ENCODE results near the gene STAG1.
A peak's percentile ranks its signal among the peaks of the same experiment; 100 is the strongest.
"Not testable (repeated sequence)": the region's sequence is repeated elsewhere in the genome, so short reads cannot be mapped to it uniquely, and the experiment has no call there.

The STAG1 gene

GRCh38 chr3:136740351-136740958 lies 11.7 kb downstream of the STAG1 start:
- TF ChIP-seq, protein P1, sequence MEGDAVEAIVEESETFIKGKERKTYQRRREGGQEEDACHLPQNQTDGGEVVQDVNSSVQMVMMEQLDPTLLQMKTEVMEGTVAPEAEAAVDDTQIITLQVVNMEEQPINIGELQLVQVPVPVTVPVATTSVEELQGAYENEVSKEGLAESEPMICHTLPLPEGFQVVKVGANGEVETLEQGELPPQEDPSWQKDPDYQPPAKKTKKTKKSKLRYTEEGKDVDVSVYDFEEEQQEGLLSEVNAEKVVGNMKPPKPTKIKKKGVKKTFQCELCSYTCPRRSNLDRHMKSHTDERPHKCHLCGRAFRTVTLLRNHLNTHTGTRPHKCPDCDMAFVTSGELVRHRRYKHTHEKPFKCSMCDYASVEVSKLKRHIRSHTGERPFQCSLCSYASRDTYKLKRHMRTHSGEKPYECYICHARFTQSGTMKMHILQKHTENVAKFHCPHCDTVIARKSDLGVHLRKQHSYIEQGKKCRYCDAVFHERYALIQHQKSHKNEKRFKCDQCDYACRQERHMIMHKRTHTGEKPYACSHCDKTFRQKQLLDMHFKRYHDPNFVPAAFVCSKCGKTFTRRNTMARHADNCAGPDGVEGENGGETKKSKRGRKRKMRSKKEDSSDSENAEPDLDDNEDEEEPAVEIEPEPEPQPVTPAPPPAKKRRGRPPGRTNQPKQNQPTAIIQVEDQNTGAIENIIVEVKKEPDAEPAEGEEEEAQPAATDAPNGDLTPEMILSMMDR (IDR thresholded peaks at IDR 0.05; ENCODE audit: insufficient read depth, low read length, poor library complexity, severe bottlenecking) = no peak
- no peaks in the 10 kb centered on the region; the same call in 1 of the 2 replicates for H3K36me3 ChIP-seq (ENCODE audit: control insufficient read depth, insufficient read depth, low read length)
- no peaks in the 10 kb centered on the region for H3K27me3 ChIP-seq (replicated peaks; ENCODE audit: control insufficient read depth, insufficient read depth, low read length)
- no peak for DNase-seq (ENCODE audit: extremely low read depth, insufficient read length)
- no peak overlapping the region for H3K4me3 ChIP-seq (replicated peaks; ENCODE audit: low read depth, low read length)

- not testable (repeated sequence) for H3K27me3 ChIP-seq (replicated peaks; ENCODE audit: control insufficient read depth, insufficient read depth, low read length); H3K4me3 ChIP-seq (replicated peaks; ENCODE audit: low read depth, low read length); DNase-seq (ENCODE audit: extremely low read depth, insufficient read length); H3K36me3 ChIP-seq (ENCODE audit: control insufficient read depth, insufficient read depth, low read length)
Measured at GRCh38 chr3:136736950-136737349, 15.2 kb downstream of the STAG1 start.

DNA sequence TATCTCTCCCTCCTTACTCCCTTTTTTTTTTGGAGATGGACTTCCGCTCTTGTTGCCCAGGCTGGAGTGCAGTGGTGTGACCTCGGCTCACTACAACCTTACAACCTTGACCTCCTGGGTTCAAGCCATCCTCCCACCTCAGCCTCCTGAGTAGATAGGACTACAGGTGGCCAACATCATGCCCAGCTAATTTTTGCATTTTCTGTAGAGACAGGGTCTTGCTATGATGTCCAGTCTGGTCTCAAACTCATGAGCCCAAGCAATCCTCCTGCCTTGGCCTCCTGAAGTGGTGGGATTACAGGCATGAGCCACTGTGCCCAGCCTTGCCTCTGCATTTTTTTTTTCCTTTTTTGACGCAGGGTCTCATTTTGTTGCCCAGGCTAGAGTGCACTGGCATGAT lies 17.1 kb downstream of the STAG1 start:
- DNase-seq (ENCODE audit: extremely low read depth, insufficient read length) = no peak
- Histone ChIP-seq H3K27me3 (replicated peaks; ENCODE audit: control insufficient read depth, insufficient read depth, low read length) (no peaks in the 10 kb centered on the region), H3K4me3 (replicated peaks; ENCODE audit: low read depth, low read length) (no peak overlapping the region), H3K36me3 (ENCODE audit: control insufficient read depth, insufficient read depth, low read length) (no peaks in the 10 kb centered on the region; the same call in 1 of the 2 replicates)
- TF ChIP-seq, protein P1 (IDR thresholded peaks at IDR 0.05; ENCODE audit: insufficient read depth, low read length, poor library complexity, severe bottlenecking) = no peak

DNA sequence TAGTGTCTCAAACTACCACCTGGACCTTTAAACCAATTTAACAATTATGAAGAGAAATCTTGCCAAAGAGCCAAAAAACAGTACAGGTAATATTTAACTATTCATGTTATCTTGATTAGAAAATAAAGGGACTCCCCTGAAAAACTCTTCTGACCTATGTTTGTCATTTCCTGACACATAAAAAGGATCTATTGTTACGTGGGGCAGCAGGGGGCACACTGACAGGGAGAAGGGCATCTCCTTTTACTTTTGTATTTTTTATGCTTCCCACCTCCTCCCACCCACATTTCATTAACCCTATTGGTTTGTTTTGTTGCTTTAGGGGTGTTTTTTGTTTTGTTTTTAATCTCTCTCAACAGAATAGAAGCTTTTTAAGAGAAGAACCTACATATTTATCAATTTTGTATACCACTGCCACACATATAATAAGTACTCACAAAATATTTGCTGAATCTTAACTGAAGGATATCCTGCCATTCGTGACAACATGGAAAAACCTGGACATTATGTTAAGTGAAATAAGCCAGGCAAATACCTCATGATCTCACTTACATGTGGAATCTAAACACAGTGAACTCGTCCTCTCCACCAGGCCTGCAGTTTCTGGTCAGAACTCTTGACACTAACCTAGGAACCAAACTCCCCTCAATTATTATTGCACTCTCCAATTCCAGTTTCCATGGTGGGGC lies 17.7 kb downstream of the STAG1 start:
- H3K27me3 ChIP-seq (replicated peaks; ENCODE audit: control insufficient read depth, insufficient read depth, low read length) = no peaks in the 10 kb centered on the region
- no peak for DNase-seq (ENCODE audit: extremely low read depth, insufficient read length)
- no peak overlapping the region for H3K4me3 ChIP-seq (replicated peaks; ENCODE audit: low read depth, low read length)
- H3K36me3 ChIP-seq (ENCODE audit: control insufficient read depth, insufficient read depth, low read length) = no peaks in the 10 kb centered on the region; the same call in 1 of the 2 replicates
- TF ChIP-seq, protein P1 (IDR thresholded peaks at IDR 0.05; ENCODE audit: insufficient read depth, low read length, poor library complexity, severe bottlenecking) = peak; percentile 43

GRCh38 chr3:136733317-136733833 lies 18.8 kb downstream of the STAG1 start:
- Histone ChIP-seq H3K4me3 (replicated peaks; ENCODE audit: low read depth, low read length) (no peak overlapping the region), H3K36me3 (ENCODE audit: control insufficient read depth, insufficient read depth, low read length) (no peaks in the 10 kb centered on the region; the same call in 1 of the 2 replicates), H3K27me3 (replicated peaks; ENCODE audit: control insufficient read depth, insufficient read depth, low read length) (no peaks in the 10 kb centered on the region)
- TF ChIP-seq, protein P1 (IDR thresholded peaks at IDR 0.05; ENCODE audit: insufficient read depth, low read length, poor library complexity, severe bottlenecking) = no peak
- no peak for DNase-seq (ENCODE audit: extremely low read depth, insufficient read length)

- TF ChIP-seq, protein P1 (IDR thresholded peaks at IDR 0.05; ENCODE audit: insufficient read depth, low read length, poor library complexity, severe bottlenecking) = no peak
- H3K4me3 ChIP-seq (replicated peaks; ENCODE audit: low read depth, low read length) = no peak overlapping the region
- H3K36me3 ChIP-seq (ENCODE audit: control insufficient read depth, insufficient read depth, low read length) = no peaks in the 10 kb centered on the region; the same call in 1 of the 2 replicates
- H3K27me3 ChIP-seq (replicated peaks; ENCODE audit: control insufficient read depth, insufficient read depth, low read length) = no peaks in the 10 kb centered on the region
- no peak for DNase-seq (ENCODE audit: extremely low read depth, insufficient read length)
Measured at GRCh38 chr3:136731274-136731884, 20.8 kb downstream of the STAG1 start.

Measured in GM06990 (cell line).